WTC11 (cell line): ENCODE measurements around the gene HOXC11.

Source experiments
- CTCF ChIP-seq: fragments of 200-600 bp; IDR thresholded peaks from 2 replicates; pipeline ENCODE4 v1.8.0; 2022; ENCODE audit warnings: antibody characterized with exemption
- HMGA2 ChIP-seq: fragments of 250-450 bp; sonication (Bioruptor Pico); IDR thresholded peaks from 2 replicates; pipeline ENCODE4 v1.4.0; 2021; ENCODE audit warnings: mild to moderate bottlenecking, moderate library complexity
- STAT6 ChIP-seq: sonication (generic); formaldehyde crosslinking; conservative IDR thresholded peaks from 2 replicates; pipeline ENCODE4 v1.8.1; 2023; ENCODE audit warnings: mild to moderate bottlenecking, low read depth, missing genetic modification reagents, moderate library complexity
- ZNF138 ChIP-seq: sonication (generic); formaldehyde crosslinking; conservative IDR thresholded peaks from 2 replicates; pipeline ENCODE4 v1.8.1; 2022; ENCODE audit warnings: mild to moderate bottlenecking, moderate library complexity, missing genetic modification reagents

- TF ChIP-seq CTCF (no peak), ZNF138 (CRISPR knock-in tag) (no peak), STAT6 (CRISPR knock-in tag) (no peak), HMGA2 (CRISPR knock-in tag) (no peak)
These were observed 699 bp upstream of the HOXC11 start for GRCh38 chr12:53972152-53972702.
